DMS153 treated with DMSO at 0.1 percent for 48 hours (cell line): Measurements from ENCODE around the gene TMEM247.
"Not testable (repeated sequence)": the region's sequence is repeated elsewhere in the genome, so short reads cannot be mapped to it uniquely, and the experiment has no call there.

Experiments
- DNase-seq: peaks from one replicate; lab custom pipeline; 2025; ENCODE audit not compliant: unreplicated experiment; lab: John Stamatoyannopoulos, UW

TMEM247 gene

DNA sequence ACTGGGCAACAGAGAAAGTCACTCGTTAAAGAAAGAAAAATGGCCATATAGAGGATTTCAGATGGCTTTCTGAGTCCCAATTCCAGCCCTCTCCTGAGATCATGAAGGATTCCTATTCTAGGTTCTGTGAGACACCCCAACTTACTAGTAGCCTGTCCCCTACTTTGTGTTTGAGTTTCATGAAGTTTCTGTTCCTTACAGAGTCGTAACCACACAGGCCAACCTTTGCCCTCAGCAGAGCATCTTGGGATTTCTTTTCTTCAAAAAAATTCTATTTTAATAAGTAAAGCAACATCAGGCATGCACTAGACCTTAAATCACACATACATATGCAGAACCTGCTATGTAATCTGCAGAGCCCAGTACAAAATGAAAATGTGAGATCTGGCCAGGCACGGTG lies 30.4 kb downstream of the TMEM247 start:
- DNase-seq, result no peak

DNA sequence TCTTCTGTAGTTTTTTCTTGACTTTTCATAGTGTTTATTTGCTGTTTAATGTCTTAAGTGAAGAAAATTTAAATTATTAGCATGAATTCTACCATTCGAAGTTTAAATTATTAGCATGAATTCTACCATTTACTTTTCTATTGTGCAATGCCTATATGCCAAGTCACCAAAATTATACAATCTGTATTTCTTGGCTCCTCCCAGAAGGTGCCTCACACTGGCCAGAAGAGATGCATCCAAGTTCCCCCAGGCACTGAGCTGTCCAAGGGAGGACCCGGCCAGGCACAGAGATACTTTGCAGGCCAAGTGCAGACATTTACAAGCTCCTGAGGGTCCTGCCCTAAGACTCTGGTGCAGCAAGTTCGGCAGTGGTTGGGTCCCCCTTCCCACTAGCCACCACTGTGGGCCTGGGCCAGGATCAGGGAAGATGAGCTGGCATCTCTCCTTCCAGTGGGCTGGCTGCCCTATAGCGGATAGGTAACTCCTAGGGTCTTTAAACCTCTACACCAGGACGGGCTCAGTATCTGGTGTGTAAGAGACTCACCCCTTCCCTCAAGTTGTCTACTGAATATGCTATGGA lies 31.3 kb downstream of the TMEM247 start:
- no peak for DNase-seq

DNA sequence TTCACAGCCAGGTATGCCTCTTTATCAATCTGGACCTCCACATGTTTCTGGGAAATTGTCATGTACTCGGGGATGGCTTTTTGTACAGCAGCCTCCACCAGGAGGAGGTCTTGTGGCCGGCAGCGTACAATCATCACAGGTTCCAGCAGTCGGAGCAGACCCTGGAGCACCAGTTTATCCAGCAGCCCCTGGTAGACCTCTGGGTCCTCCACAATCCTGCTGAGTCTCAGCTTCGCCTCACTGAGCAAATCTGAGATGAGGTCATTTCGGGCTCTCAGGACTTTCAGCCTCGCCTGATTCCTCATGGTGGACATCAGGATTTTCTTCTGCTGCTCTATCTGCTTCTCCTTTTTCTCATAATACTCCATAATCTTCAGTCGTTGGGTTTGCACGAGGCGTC lies 32.8 kb downstream of the TMEM247 start:
- DNase-seq, result no peak

DNA sequence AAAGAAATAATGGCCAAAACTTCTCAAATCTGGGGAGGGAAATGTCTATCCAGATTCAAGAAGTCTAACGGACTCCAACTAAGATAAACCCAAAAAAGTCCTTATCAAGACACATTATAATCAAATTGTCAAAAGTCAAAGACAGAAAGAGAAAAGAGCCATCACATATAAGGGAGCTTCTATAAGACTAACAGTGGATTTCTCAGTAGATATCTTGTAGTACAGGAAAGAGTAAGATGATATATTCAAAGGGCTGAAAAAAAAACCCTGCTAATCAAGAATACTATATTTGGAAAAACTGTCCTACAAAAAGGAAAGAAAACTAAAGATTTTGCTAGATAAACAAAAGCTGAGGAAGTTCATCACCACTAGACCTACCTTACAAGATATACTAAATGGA lies 35.4 kb downstream of the TMEM247 start:
- DNase-seq, result no peak

DNA sequence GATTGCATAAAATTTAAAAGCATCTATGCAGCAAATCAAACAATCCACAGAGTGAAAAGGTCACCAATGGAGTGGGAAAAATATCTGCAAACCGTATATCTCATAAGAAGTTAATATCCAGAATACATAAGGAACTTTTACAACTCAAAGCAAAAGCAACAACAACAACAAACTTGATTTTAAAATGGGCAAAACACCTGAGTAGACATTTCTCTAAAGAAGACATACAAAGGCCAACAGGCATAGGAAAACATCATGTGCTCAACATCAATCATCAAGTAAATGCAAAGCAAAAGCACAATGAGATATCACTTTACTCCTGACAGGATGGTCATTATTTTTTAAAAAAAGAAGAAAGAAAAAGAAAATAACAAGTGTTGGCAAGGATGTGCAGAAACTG lies 38.1 kb downstream of the TMEM247 start:
- no peak for DNase-seq

DNA sequence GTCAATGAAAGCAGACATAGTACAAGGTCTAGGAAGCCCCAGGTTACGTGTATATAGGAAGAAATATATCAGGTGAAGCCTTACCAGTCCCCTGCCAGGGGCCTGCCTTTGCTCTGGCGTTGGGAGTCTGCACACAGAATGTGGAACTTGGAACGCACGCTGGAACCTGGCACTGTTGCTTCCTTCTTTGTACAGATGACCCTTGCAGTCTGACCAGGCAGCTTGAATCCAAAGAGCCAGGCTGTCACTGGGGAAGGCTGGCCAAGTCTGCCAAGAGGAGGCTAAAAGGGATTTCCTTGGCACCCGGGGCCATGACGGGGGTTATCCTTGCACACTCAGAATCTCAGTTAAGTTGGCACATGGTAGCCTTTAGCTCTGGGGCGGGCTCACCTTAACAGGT lies 39.5 kb downstream of the TMEM247 start:
- DNase-seq, result no peak

DNA sequence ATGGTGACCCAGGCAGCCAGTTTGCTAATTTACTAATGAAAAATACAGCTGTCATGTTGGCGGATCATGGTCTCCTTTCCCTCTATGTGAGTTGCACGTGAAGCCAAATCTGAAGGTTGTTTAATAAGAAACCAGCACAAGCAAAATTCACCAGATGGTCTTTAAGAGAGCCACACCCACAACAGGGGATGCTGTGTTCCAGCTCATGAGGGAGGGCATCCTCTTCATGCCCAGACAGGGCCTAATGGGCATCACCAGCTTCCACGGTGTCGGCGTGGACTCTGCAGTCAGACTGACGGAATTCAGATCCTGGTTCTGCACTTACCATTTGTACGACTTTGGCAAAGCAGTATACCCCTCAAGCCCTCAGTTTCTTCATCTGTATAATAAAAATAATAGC lies 39.9 kb downstream of the TMEM247 start:
- DNase-seq, result no peak

DNA sequence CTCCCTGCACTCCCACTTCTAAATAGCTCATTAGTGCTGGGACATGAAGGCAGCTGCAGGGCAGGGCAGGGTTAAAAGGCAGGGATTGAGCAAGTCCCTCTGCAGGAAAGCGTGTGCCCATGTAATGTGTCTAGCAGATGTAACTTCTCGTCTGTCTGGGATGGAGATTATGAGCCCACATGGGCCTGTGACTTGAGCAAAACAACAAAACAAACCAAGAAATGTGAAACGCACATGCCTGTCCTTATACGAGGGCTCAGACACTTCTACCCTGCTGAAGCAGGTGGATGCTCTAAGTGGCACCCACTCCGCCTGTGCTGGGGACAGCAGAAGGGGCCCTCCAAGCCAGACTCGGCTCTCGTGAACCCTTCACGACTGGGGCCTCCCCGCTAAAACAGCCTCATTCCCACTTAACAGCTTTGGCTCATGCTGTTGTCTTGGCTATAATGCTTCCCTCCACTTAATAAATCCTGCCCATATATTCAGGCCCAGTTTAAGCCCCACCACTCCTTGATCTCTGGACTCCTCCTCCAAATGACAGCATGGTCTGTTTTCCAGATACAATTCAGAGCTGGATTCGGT lies 40.9 kb downstream of the TMEM247 start:
- DNase-seq, result no peak

DNA sequence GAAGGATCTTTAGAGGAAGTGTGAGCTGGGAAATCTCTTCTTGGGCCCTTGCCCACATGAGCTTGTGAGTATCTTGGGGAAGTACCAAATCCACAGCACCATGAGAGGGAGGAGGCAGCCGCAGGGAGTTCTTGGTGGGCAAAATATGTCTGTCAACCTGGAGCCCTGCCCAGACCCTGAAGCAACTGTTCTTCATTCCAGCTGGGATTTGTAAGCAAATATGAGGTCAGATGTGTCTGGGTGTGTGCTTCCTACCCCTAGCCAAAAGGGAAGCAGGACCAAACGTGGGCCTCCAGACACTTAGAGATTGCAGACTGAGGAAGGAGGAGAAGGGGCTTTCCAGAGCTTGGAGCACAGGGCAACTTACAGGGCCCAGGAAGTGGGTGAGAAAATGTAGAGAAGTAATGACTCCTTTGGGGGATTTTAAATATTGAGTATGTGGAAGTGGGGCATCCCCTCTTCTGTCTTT lies 41.9 kb downstream of the TMEM247 start:
- DNase-seq, result no peak

DNA sequence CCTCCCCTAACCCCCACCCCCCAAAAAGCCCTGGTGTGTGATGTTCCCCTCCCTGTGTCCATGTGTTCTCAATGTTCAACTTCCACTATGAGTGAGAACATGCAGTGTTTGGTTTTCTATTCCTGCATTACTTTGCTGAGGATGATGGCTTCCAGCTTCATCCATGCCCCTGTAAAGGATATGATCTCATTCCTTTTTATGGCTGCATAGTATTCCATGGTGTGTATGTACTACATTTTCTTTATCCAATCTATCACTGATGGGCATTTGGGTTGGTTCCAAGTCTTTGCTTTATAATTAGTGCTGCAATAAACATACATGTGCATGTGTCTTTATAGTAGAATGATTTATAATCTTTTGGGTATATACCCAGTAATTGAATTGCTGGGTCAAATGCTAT lies 43.0 kb downstream of the TMEM247 start:
- DNase-seq, result not testable (repeated sequence)

DNA sequence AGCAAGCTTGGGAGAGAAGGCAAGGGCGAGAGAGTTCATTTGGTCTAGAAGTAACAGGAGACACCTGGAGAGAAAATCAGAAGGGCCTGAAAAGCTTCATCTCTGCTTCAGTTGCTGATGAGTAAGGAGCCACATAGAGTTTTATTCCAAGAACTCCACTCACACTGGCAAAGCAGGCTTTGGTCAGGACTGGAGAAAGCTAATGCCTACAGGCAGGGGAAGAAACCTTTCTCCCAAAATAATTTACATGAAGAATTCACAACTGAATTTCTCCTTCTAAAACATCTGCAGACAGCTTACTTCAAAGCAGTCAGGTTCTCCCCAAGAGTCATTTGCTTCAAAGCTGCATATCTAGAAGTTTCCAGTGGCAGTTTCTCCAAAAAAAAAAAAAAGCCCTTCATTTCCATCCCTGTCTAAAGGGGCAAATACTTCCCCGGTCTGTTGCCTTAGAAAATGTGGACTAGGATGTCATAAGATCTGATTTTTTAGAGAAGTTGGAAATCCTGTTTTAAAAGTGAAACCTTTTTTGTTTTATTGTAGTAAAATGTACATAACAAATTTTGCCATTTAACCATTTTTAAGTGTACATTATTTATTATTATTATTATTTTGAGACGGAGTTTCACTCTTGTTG lies 46.3 kb downstream of the TMEM247 start:
- DNase-seq, result no peak

DNA sequence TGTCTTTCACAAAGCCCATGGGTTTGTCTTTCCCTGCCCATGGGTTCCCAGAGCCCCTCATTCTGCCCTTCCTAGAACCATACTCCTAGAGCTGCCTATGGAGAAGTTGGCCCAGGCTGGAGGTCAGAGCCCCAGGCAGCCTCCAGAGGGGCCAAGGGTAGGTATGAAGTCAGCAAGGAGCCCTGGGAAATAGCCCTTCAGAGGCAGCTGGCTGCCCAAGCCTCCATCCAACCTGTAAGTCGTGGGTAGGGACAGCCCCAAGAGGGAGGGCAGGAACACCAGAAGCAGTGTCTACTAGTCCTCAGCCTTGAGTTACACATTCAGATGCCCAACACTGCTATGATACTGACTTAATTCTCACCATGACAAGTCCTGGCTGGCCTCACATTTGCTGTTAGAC lies 49.5 kb downstream of the TMEM247 start:
- DNase-seq, result no peak

DNA sequence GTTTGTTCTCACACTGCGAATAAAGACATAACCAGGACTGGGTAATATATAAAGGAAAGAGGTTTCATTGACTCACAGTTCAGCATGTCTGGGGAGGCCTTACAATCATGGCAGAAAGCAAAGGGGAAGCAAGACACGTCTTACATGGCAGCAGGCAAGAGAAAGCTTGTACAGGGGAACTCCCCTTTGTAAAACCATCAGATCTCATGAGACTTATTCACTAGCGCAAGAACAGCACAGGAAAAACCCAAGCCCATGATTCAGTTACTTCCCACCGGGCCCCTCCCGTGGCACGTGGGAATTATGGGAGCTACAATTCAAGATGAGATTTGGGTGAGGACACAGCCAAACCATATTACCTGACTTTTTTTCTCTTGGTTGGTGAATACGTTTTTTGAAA lies 51.3 kb downstream of the TMEM247 start:
- no peak for DNase-seq

DNA sequence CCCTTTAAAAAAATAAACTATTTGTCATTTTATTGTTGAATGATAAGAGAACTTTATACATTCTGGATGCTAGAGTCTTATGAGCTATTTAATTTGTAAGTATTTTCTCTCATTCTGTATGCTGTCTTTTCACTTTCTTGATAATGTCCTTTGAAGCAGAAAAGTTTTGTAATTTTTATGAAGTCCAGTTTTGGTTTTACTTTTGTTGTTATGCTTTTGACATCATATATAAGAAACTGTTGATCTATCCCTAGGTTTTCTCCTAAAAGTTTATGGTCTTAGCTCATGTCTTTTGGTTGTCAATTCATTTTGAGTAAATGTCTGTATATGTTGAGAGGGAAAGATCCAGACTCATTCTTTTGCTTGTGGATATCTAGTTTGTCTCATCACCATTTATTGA lies 52.5 kb downstream of the TMEM247 start:
- DNase-seq, result no peak
